HL-60 (cell line): ENCODE data around the gene PARN.

ENCODE experiments used
- DNase-seq, 2 experiments: peaks; one replicate each; pipeline ENCODE4 v3.0.0-alpha.2; 2010 to 2020; ENCODE audit warnings: low read depth in 1 of 2, low spot score in 1 of 2
- H3K27ac ChIP-seq: fragments of 250-450 bp; sonication (Bioruptor Pico); replicated peaks from 2 replicates; pipeline ENCODE4 v1.5.1; 2020; ENCODE audit warnings: mild to moderate bottlenecking, moderate library complexity
- H3K27me3 ChIP-seq: fragments of 250-450 bp; sonication (Bioruptor Pico); 2 replicates; pipeline ENCODE4 v1.5.1; 2021; ENCODE audit warnings: mild to moderate bottlenecking, moderate library complexity; ENCODE audit not compliant: insufficient read depth, poor library complexity, severe bottlenecking
- H3K4me3 ChIP-seq: replicated peaks from 2 replicates; pipeline ENCODE4 v1.5.1; 2011; ENCODE audit warnings: mild to moderate bottlenecking, control low read depth, low read length; ENCODE audit not compliant: insufficient read depth
- GABPA ChIP-seq: IDR thresholded peaks from 2 replicates; pipeline ENCODE4 v1.6.1; 2012; ENCODE audit warnings: low read depth
- POLR2AphosphoS5 ChIP-seq: IDR thresholded peaks from 2 replicates; pipeline ENCODE4 v1.6.1; 2012; ENCODE audit warnings: low read depth
- SPI1 ChIP-seq: IDR thresholded peaks from 2 replicates; pipeline ENCODE4 v1.6.1; 2012; ENCODE audit warnings: low read depth, mild to moderate bottlenecking, borderline replicate concordance
- TF ChIP-seq, protein P1 (sequence below): IDR thresholded peaks from one replicate; pipeline ENCODE4 v1.5.1; 2011; ENCODE audit warnings: low read length, control low read depth, inconsistent platforms; ENCODE audit not compliant: insufficient read depth
- TF ChIP-seq, protein P2 (sequence below): IDR thresholded peaks from 2 replicates; pipeline ENCODE4 v1.6.1; 2012; ENCODE audit warnings: low read depth; ENCODE audit not compliant: insufficient replicate concordance

Gene PARN

DNA sequence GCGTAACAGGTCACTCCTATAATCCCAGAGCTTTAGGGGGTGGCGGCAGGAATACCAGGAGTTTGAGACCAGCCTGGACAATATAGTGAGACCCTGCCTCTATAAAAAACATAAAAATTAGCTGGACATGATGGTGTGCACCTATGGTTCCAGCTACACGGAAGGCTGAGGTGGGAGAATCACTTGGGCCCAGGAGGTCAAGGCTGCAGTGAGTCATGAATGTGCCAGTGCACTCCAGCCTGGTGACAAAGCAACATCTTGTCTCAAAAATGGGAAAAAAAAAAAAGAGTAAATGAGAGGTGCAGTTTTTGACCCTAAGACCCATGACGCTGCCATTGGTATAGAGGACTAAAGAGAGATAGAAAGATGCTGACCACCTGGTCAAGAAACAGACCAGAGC lies 16.1 kb downstream of the PARN start:
- no peak overlapping the region for H3K4me3 ChIP-seq
- TF ChIP-seq POLR2AphosphoS5 (no peak), SPI1 (no peak), GABPA (no peak)
- TF ChIP-seq, protein P1, sequence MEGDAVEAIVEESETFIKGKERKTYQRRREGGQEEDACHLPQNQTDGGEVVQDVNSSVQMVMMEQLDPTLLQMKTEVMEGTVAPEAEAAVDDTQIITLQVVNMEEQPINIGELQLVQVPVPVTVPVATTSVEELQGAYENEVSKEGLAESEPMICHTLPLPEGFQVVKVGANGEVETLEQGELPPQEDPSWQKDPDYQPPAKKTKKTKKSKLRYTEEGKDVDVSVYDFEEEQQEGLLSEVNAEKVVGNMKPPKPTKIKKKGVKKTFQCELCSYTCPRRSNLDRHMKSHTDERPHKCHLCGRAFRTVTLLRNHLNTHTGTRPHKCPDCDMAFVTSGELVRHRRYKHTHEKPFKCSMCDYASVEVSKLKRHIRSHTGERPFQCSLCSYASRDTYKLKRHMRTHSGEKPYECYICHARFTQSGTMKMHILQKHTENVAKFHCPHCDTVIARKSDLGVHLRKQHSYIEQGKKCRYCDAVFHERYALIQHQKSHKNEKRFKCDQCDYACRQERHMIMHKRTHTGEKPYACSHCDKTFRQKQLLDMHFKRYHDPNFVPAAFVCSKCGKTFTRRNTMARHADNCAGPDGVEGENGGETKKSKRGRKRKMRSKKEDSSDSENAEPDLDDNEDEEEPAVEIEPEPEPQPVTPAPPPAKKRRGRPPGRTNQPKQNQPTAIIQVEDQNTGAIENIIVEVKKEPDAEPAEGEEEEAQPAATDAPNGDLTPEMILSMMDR: no peak
- TF ChIP-seq, protein P2, sequence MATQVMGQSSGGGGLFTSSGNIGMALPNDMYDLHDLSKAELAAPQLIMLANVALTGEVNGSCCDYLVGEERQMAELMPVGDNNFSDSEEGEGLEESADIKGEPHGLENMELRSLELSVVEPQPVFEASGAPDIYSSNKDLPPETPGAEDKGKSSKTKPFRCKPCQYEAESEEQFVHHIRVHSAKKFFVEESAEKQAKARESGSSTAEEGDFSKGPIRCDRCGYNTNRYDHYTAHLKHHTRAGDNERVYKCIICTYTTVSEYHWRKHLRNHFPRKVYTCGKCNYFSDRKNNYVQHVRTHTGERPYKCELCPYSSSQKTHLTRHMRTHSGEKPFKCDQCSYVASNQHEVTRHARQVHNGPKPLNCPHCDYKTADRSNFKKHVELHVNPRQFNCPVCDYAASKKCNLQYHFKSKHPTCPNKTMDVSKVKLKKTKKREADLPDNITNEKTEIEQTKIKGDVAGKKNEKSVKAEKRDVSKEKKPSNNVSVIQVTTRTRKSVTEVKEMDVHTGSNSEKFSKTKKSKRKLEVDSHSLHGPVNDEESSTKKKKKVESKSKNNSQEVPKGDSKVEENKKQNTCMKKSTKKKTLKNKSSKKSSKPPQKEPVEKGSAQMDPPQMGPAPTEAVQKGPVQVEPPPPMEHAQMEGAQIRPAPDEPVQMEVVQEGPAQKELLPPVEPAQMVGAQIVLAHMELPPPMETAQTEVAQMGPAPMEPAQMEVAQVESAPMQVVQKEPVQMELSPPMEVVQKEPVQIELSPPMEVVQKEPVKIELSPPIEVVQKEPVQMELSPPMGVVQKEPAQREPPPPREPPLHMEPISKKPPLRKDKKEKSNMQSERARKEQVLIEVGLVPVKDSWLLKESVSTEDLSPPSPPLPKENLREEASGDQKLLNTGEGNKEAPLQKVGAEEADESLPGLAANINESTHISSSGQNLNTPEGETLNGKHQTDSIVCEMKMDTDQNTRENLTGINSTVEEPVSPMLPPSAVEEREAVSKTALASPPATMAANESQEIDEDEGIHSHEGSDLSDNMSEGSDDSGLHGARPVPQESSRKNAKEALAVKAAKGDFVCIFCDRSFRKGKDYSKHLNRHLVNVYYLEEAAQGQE: no peak
- H3K27me3 ChIP-seq: no peaks in the 10 kb centered on the region
- DNase-seq: no peak
- H3K27ac ChIP-seq: no peak overlapping the region

DNA sequence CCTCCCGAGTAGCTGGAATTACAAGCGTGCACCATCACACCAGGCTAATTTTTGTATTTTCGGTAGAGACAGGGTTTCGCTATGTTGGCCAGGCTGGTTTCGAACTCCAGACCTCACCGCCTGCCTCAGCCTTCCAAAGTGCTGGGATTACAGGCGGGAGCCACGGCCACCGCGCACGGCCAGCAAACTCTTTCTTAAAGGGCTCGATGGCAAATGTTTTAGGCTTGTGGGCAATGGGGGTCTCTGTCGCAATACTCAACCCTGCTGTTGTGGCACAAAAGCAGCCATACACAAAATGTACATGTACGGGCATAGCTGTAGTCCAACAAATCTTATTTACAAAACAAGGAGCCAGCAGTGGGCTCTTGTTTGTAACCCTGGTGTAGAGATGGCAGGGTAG lies 18.4 kb downstream of the PARN start:
- H3K4me3 ChIP-seq: no peak overlapping the region
- no peak for DNase-seq
- no peak for TF ChIP-seq SPI1
- TF ChIP-seq, protein P2: no peak
- TF ChIP-seq GABPA: no peak
- TF ChIP-seq POLR2AphosphoS5: no peak
- TF ChIP-seq, protein P1: no peak
- H3K27me3 ChIP-seq: no peaks in the 10 kb centered on the region
- no peak overlapping the region for H3K27ac ChIP-seq

DNA sequence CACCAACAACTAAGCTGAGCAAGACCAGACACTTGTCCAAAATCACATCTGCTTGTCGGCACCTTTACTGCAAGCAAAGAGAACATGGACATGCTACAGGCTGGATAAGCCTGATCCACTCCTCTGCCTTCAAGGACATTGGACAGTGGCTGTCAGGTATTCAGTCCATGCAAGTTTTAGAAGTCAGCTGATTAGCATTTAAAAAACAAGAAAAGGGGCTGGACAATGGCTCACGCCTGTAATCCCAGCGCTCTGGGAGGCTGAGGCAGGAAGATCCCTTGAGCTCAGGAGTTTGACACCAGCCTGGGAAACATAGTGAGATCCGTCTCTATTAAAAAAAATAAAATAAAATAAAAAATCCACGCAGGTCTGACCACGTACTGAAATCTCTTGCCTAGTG lies 20.3 kb downstream of the PARN start:
- DNase-seq: no peak
- Histone ChIP-seq H3K27ac (no peak overlapping the region), H3K4me3 (no peak overlapping the region), H3K27me3 (no peaks in the 10 kb centered on the region)
- TF ChIP-seq SPI1 (no peak), GABPA (no peak), POLR2AphosphoS5 (no peak)
- TF ChIP-seq, protein P2: no peak
- TF ChIP-seq, protein P1: no peak
